ENCODE results near the gene ACSM6.

ACSM6 gene

GRCh38 chr10:95254629-95255028 lies 60.6 kb downstream of the ACSM6 start:
- no peak for DNase-seq (ENCODE audit: low read depth, low spot score)
- no peak overlapping the region for H3K4me3 ChIP-seq (ENCODE audit: insufficient read length, low read depth)
- H3K9me3 ChIP-seq (ENCODE audit: insufficient read depth, low read length): no peaks in the 10 kb centered on the region
- no peaks in the 10 kb centered on the region for H3K4me1 ChIP-seq (ENCODE audit: insufficient read depth, insufficient read length)
- H3K9ac ChIP-seq (ENCODE audit: insufficient read length, low read depth): no peak overlapping the region
- no peak for TF ChIP-seq SUZ12 (IDR thresholded peaks at IDR 0.05; ENCODE audit: extremely low read depth, insufficient read depth, insufficient read length)
- no peak for TF ChIP-seq ZNF274 (IDR thresholded peaks at IDR 0.05; ENCODE audit: low read depth, low read length)
- TF ChIP-seq YY1 (IDR thresholded peaks at IDR 0.05; ENCODE audit: insufficient read depth, insufficient read length): no peak
- H3K36me3 ChIP-seq (ENCODE audit: insufficient read depth, insufficient read length, low read length): peaks cover 57% of the 10 kb centered on the region
- no peaks in the 10 kb centered on the region for H3K27me3 ChIP-seq (ENCODE audit: insufficient read depth, insufficient read length)

GRCh38 chr10:95256268-95256667 lies 62.2 kb downstream of the ACSM6 start:
- no peaks in the 10 kb centered on the region for H3K27me3 ChIP-seq (ENCODE audit: insufficient read depth, insufficient read length)
- DNase-seq (ENCODE audit: low read depth, low spot score): no peak
- no peaks in the 10 kb centered on the region for H3K4me1 ChIP-seq (ENCODE audit: insufficient read depth, insufficient read length)
- TF ChIP-seq ZNF274 (IDR thresholded peaks at IDR 0.05; ENCODE audit: low read depth, low read length) (no peak), SUZ12 (IDR thresholded peaks at IDR 0.05; ENCODE audit: extremely low read depth, insufficient read depth, insufficient read length) (no peak), YY1 (IDR thresholded peaks at IDR 0.05; ENCODE audit: insufficient read depth, insufficient read length) (no peak)
- H3K9ac ChIP-seq (ENCODE audit: insufficient read length, low read depth): no peak overlapping the region
- no peaks in the 10 kb centered on the region for H3K9me3 ChIP-seq (ENCODE audit: insufficient read depth, low read length)
- no peak overlapping the region for H3K4me3 ChIP-seq (ENCODE audit: insufficient read length, low read depth)
- peaks cover 50% of the 10 kb centered on the region for H3K36me3 ChIP-seq (ENCODE audit: insufficient read depth, insufficient read length, low read length)

- Histone ChIP-seq H3K9me3 (ENCODE audit: insufficient read depth, low read length) (no peaks in the 10 kb centered on the region), H3K4me1 (ENCODE audit: insufficient read depth, insufficient read length) (no peaks in the 10 kb centered on the region), H3K27me3 (ENCODE audit: insufficient read depth, insufficient read length) (no peaks in the 10 kb centered on the region), H3K4me3 (ENCODE audit: insufficient read length, low read depth) (no peak overlapping the region), H3K36me3 (ENCODE audit: insufficient read depth, insufficient read length, low read length) (peaks cover 50% of the 10 kb centered on the region), H3K9ac (ENCODE audit: insufficient read length, low read depth) (no peak overlapping the region)
- no peak for DNase-seq (ENCODE audit: low read depth, low spot score)
- TF ChIP-seq ZNF274 (IDR thresholded peaks at IDR 0.05; ENCODE audit: low read depth, low read length) (no peak), YY1 (IDR thresholded peaks at IDR 0.05; ENCODE audit: insufficient read depth, insufficient read length) (no peak), SUZ12 (IDR thresholded peaks at IDR 0.05; ENCODE audit: extremely low read depth, insufficient read depth, insufficient read length) (no peak)
These were observed 63.8 kb downstream of the ACSM6 start for GRCh38 chr10:95257849-95258248.

GRCh38 chr10:95260397-95260881 lies 66.4 kb downstream of the ACSM6 start:
- Histone ChIP-seq H3K9me3 (ENCODE audit: insufficient read depth, low read length) (no peaks in the 10 kb centered on the region), H3K36me3 (ENCODE audit: insufficient read depth, insufficient read length, low read length) (peaks cover 59% of the 10 kb centered on the region), H3K9ac (ENCODE audit: insufficient read length, low read depth) (no peak overlapping the region), H3K27me3 (ENCODE audit: insufficient read depth, insufficient read length) (no peaks in the 10 kb centered on the region), H3K4me3 (ENCODE audit: insufficient read length, low read depth) (no peak overlapping the region), H3K4me1 (ENCODE audit: insufficient read depth, insufficient read length) (no peaks in the 10 kb centered on the region)
- no peak for TF ChIP-seq SUZ12 (IDR thresholded peaks at IDR 0.05; ENCODE audit: extremely low read depth, insufficient read depth, insufficient read length)
- TF ChIP-seq YY1 (IDR thresholded peaks at IDR 0.05; ENCODE audit: insufficient read depth, insufficient read length): no peak
- TF ChIP-seq ZNF274 (IDR thresholded peaks at IDR 0.05; ENCODE audit: low read depth, low read length): no peak
- DNase-seq (ENCODE audit: low read depth, low spot score): no peak

GRCh38 chr10:95260909-95261552 lies 67.0 kb downstream of the ACSM6 start:
- no peaks in the 10 kb centered on the region for H3K4me1 ChIP-seq (ENCODE audit: insufficient read depth, insufficient read length)
- H3K9ac ChIP-seq (ENCODE audit: insufficient read length, low read depth): peak overlapping the region; percentile 36
- H3K9me3 ChIP-seq (ENCODE audit: insufficient read depth, low read length): no peaks in the 10 kb centered on the region
- H3K36me3 ChIP-seq (ENCODE audit: insufficient read depth, insufficient read length, low read length): peaks cover 59% of the 10 kb centered on the region
- H3K4me3 ChIP-seq (ENCODE audit: insufficient read length, low read depth): no peak overlapping the region
- no peak for TF ChIP-seq YY1 (IDR thresholded peaks at IDR 0.05; ENCODE audit: insufficient read depth, insufficient read length)
- TF ChIP-seq SUZ12 (IDR thresholded peaks at IDR 0.05; ENCODE audit: extremely low read depth, insufficient read depth, insufficient read length): no peak
- TF ChIP-seq ZNF274 (IDR thresholded peaks at IDR 0.05; ENCODE audit: low read depth, low read length): no peak
- DNase-seq (ENCODE audit: low read depth, low spot score): no peak
- no peaks in the 10 kb centered on the region for H3K27me3 ChIP-seq (ENCODE audit: insufficient read depth, insufficient read length)

- Histone ChIP-seq H3K9ac (ENCODE audit: insufficient read length, low read depth) (no peak overlapping the region), H3K4me3 (ENCODE audit: insufficient read length, low read depth) (no peak overlapping the region), H3K9me3 (ENCODE audit: insufficient read depth, low read length) (no peaks in the 10 kb centered on the region), H3K4me1 (ENCODE audit: insufficient read depth, insufficient read length) (no peaks in the 10 kb centered on the region), H3K27me3 (ENCODE audit: insufficient read depth, insufficient read length) (no peaks in the 10 kb centered on the region), H3K36me3 (ENCODE audit: insufficient read depth, insufficient read length, low read length) (peaks cover 57% of the 10 kb centered on the region)
- TF ChIP-seq SUZ12 (IDR thresholded peaks at IDR 0.05; ENCODE audit: extremely low read depth, insufficient read depth, insufficient read length): no peak
- no peak for TF ChIP-seq ZNF274 (IDR thresholded peaks at IDR 0.05; ENCODE audit: low read depth, low read length)
- TF ChIP-seq YY1 (IDR thresholded peaks at IDR 0.05; ENCODE audit: insufficient read depth, insufficient read length): no peak
- DNase-seq (ENCODE audit: low read depth, low spot score): no peak
These were observed 67.9 kb downstream of the ACSM6 start for GRCh38 chr10:95261926-95262325.

GRCh38 chr10:95262763-95263518 lies 68.9 kb downstream of the ACSM6 start:
- DNase-seq (ENCODE audit: low read depth, low spot score): no peak
- H3K4me3 ChIP-seq (ENCODE audit: insufficient read length, low read depth): no peak overlapping the region
- H3K9me3 ChIP-seq (ENCODE audit: insufficient read depth, low read length): no peaks in the 10 kb centered on the region
- H3K9ac ChIP-seq (ENCODE audit: insufficient read length, low read depth): no peak overlapping the region
- TF ChIP-seq YY1 (IDR thresholded peaks at IDR 0.05; ENCODE audit: insufficient read depth, insufficient read length): no peak
- H3K27me3 ChIP-seq (ENCODE audit: insufficient read depth, insufficient read length): no peaks in the 10 kb centered on the region
- H3K36me3 ChIP-seq (ENCODE audit: insufficient read depth, insufficient read length, low read length): peaks cover 56% of the 10 kb centered on the region
- H3K4me1 ChIP-seq (ENCODE audit: insufficient read depth, insufficient read length): no peaks in the 10 kb centered on the region

All from NT2/D1 (cell line).